GM18858 (cell line): Measurements from ENCODE around the gene NAA80.
A peak's percentile ranks its signal among the peaks of the same experiment; 100 is the strongest.

Experiments used
- ATAC-seq: cut with Tn5 transposase; IDR thresholded peaks from one replicate; pipeline ENCODE4 v1.9.1; 2021; ENCODE audit not compliant: unreplicated experiment

NAA80 gene

DNA sequence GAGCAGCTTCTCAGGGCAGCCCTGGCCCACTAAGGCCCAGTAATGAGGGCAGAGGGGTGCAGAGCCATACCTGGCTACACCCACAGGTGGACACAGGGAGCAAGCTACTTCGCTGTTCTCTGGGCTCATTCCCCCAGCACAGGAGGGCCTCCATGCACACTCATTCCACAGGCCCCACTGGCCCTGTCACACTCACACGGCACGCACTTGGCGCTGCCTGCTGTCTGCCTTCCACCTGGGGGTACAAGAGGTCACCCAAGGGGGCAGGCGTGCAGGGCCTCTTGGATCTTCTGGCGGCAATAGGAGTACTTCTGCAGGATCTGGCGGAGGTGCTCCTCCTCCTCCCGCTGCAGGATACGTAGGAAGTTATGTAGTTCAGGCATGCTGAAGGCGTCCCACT is 31.1 kb upstream of the NAA80 start:
- no peak for ATAC-seq

DNA sequence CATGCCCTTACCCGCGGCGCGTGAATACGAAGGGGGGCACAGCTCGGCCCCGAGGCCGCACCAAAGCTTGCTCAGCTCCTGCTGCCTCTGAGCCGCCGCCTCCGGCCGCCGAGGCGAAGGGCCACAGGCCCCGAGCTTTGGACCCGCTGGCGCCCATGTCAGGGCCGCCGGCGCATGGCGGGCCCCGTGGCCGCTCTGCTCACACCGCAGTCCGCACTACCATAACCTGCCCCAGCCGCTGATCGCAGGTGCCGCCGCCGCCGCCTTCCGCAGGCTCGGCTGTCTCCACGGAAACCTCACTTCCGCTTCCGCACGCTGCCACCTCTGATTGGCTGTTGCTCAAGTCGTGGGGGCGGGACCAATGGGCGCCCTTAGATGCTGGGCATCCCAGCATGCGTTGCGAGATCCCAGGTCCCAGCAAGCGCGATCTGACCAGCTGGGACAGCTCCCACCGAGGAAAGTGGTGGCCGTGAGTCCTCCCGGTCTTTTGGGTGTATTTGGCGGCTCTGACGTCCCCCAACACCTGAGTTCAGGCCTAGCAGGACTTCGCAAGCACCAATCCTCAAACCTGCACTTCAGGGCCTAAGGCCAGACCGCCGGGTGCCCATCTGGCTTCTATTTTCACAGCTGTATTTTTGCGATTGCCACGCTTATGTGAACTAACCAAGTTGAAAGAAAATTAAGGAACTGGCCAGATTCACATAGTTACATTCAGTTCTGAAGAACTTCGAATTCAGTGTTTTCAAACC is 28.9 kb upstream of the NAA80 start, which contains the start of gene TUSC2:
TUSC2 (minus strand) TSS at position 281 of the 749 bp plus-strand sequence; CDS start at position 157, 124 bp downstream.
- ATAC-seq, result peak; percentile 52

DNA sequence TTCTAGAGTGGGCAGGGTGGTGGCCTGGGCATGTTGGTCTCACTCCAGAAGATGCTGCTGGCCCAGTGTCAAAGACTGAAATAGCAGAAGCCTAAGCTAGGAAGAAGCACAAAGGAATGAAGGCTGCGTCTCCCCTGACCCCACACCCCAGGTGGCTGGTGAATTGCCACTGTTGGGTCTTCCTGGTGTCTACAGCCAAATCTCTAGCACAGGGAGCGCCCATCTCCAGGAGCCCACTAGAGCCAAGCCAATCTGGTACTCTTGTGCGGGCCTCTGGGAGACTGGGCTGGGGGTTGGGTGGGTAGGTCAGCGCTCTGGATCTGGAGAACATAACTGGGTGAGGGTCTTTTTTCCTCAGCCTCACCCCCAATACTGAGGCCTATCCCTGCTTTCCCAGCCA is 27.9 kb upstream of the NAA80 start:
- ATAC-seq, result no peak

DNA sequence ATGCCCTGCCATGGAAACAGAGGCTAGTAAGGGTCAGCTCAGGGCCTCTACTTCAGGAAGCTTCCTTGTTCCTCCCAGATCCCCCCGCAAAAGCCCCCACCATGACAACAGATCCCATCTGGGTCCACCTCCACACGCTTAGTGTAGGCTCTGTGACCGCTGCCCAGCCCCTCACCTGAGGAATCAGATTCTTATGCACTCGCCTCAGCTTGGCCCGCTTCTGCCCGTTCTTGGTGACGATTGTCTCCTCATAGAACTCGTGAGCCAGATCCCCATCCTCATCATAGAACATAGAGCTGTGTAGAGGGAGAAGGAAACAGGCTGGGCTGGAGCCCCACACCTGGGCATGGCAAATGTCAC is 27.0 kb upstream of the NAA80 start:
- ATAC-seq, result no peak

DNA sequence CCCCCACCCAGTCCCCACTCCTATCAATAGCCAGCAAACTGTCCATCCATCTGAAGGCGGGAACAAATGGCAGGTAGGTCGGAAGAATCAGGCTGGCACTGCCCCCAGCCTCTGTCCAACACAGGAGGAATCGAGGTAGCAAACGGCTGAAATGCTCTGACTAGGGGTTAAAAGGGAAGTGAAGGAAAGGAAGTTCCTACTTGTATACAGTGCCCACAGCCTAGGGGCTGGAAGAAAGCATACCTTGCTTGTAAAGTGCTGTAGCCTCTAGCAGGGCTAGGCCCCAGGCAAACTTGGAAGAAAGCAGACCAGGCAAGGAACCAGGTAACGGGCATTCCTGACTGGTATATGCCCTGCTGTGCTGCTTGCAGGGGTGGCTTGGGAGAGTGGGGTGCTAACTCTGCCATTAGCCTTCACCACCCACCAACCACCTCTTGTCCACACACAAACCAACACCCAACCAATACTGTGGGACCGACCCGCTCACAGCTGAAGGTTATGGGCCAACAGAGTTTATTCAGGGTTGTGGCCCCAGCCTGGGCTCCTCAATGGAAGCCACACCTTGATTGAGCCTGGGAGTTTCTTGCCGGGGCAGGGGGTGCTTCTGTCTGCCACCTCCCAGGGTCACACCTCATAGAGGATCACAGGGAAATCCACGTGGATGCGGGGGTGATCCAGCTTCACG is 26.4 kb upstream of the NAA80 start:
- ATAC-seq, result no peak

DNA sequence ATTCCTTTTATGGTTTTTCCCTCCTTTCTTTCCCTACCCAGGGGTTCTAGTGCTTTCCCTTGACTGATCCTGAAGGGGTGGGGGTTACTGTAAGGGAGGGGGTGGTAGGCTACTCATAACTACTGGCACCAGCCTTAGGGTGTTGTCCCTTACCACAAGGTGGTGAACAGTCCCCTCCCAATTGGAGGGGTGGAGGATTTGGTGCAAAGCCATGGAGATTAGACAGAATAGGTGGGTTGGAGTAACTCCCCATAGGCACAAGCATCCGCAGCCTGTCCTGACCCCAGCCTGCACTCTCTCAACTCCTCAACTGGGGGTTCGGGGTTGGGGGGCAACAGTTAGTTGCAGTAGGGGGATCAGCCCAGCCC is 25.9 kb upstream of the NAA80 start:
- ATAC-seq, result no peak

DNA sequence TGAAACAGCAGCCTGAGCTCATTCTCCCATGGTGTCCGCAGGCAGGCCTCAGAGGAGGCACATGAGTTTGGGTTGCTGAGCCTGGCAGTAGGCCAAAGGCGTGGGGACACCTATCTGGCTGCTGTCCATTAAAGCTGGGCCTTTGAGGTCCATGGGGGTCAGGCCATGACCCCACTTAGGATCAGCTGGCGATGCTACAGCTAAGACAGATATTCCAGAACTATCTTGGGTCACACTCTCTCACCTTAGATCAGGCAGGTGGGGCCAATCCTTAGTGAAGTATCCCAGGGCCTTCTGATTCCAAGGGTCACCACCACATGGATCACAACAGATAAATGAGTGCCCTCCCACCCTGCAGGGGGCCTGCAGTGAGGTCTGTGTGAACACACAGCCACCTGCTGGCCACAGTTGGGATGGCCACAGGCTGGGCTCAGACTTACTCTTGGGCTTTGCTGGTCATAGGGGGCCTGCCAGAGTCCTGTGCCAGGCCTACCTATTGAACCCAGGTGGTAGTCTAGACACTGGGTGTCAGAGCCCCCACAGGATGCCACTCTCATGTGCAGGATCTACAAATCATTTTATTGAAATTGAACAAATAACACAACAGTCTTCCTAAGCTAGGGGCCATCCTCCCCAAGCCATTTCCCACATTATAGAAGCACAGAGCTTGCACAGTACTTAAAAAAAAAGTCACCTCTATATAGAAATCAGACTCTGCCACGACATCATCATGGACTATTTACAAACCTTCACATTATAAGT is 25.3 kb upstream of the NAA80 start:
- no peak for ATAC-seq

DNA sequence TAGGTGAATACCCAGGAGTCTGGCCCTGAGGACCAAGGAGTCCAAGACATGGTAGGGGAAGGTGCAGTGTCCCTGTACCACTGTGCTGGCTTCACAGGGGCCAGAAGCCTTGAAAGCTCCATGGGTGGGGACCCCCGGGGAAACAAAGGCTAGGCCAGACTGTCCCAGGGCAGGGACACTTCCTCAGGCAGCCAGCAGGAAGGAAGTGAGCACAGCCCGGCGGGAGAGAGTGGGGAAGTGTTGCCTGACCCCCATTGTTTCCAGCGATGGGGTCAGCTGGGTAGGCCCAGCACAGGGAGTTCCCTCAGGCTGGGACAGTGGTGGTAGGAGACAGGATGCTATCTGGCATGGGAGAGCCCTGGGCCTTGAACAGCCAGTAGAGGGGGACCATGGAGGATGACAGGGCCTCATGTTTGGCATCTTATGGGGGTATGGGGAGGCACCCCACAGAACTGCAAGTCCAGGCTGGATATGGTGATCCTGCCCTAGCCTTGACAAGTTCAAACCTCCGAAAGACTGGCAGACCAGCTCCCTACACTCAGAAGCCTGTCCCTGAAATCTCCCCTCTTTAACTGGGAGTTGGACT is 24.5 kb upstream of the NAA80 start:
- ATAC-seq, result no peak

DNA sequence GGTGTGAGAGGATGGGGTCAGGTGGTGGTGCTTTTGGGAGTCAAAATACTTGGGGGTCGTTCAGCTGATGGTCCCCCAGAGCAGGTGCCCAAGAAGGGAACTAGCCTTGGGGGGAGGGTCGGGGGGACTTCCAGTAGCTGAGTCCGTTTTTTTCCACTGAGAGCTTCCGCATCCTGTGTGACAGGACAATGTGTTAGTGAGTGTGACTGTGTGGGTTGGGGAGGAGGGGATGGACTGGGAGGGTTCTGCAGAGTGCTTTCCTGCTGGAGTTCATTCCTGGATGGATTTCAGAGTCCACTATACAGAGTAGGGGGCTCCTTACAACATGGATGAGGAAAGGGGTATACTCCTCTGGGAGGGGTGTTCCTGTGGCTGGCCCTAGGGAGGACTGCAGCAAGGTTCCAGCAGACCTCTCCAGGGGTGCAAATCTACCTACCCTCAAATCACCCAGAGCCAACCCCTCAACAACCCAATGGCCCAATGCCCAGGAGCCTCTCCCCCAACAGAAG is 23.9 kb upstream of the NAA80 start:
- ATAC-seq, result no peak

DNA sequence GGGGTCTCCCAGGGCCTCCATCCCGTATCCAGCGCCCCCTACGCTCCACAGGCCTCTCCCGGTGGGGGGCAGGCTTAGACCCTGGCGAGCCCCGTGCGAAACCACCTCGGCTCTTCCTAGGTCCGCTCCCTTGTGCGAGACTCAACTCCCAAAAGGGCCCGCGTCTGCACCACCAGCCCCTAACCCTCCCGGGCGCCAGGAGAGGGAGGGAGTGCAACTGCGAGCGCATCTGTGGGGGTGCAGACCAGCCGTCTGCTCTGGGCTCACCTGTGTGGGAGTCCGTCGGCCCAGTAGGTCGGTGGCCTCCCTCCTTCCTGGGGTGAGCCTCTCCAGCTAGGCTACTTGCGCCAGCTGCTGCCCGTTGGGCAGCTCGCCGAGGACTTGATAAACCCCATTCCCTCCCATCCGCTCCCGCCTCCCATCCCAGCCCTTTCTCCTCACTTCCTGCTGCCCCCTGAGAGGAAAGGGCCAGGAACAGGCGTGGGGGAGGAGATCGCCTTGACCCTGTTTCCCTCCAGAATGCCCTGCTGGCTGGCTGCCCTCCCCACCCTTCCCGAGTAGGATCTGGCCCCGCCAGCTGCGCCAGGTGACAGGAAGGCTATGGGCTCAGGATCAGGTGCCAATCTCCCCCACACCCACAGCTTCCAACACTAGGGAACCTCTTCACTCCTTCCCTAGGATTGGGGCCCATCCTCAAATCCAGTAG is 23.3 kb upstream of the NAA80 start, which contains the start of gene HYAL2:
HYAL2 (minus strand) TSS at position 360 of the 706 bp plus-strand sequence. CDS start 2,256 bp downstream, outside the sequence.
- no peak for ATAC-seq

DNA sequence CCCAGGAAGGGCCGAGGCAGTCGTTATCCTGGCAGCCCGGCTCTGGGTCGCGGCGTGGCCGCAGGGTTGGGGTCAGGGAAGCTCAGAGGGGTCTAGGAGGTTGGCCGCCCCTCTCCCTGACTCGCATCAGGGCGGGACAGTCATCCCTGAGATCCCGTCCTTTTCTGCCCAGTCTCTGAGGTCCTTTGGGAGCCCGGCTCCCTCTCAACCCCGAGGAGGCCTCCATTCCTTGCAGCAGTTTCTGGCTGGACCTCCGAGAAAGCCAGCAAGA is 22.8 kb upstream of the NAA80 start:
- ATAC-seq, result no peak

DNA sequence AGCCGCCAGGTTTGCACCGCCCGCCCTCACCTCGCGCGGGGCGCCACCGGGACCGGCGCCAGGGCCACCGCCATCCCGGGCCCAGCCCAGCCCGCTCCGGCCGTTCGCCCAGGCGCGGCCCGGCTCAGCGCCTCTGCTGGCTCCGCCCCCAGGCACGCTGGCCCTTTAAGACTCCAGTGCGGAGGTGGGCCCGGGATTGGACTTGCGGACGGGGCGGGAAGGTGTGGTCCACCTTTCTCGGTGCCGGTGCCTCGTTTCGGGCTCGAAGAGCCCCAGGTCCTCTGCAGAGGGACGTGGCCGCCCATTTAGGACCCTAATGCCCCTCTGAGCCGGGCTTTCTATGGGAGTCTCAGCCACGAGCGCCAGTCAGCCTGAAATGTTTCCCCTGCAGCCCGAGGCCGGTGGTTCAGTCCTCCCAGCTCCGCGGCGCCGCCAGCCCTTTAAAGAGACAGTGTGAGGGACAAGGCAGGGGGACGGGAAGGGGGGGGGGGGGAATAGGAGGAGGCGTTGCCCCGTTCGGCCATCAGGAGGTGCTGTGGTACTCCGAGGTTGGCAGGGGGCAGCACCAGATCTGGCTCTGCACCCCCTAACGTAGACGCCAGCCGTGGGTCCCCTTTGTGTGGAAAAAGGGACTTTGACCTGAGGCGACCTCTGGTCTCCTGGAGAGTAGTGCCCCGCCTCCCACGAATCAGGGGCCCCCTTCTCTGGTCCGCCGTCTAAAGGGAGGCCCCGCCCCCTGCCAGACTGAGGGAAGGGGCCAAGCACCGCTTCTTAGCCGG is 22.3 kb upstream of the NAA80 start:
- peak; percentile 43 for ATAC-seq

DNA sequence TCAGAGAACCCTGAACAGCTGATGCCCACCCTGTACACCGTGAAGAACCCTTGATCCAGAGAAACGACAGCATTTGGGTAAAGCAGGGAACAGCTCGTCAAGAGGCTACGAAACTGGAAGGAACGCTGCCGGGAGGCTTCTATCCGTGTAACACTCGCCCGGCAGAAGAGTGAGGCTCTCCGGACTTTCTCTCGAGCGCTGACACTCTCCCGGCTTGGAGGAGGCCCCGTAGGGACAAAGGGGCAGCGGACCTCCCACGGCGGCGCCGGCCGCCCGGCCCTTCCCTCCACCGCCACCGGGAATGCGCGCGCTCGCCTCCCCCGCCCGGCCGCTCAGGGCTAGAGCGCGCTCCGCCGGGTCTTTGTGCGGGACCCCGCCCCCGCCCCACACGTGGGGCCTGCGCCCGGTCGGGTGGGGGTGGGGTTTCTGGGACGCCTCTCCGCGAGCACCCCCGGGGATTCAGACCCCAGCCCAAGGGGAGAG is 21.7 kb upstream of the NAA80 start:
- ATAC-seq, result peak; percentile 32

DNA sequence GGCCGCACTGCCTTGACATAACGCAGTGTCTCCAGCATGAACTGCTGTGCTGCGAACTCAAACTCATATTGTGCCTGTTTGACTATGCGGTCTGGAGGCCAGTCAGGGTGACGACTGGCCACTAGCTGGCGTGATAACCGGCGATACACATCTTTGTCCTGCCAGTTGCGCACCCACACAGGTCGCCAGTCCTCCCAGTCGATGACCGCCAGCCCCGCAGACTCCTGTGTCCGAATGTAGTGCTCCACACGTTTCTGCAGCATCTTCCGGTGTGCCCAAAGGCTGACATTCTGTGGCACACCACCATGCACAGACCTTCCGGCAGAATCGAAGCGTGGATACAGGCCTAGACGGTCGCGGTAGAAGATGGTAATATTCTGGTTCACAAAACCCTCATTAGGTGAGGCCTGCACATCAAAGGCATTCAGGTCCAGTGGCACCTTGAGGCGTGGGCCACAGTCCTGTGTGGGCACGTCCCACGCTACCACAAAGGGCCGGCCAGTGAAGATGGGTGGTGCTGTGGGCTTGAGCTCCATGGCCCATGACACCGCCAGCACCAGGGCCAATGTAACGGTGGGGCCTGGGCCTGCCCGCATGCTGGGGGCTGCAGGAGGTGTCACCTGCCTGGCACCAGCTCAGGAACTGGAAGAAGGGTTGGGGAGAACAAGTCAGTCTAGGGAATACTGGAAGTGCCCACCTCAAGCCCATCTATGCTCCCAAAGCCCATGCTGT is 20.9 kb upstream of the NAA80 start:
- ATAC-seq, result no peak

DNA sequence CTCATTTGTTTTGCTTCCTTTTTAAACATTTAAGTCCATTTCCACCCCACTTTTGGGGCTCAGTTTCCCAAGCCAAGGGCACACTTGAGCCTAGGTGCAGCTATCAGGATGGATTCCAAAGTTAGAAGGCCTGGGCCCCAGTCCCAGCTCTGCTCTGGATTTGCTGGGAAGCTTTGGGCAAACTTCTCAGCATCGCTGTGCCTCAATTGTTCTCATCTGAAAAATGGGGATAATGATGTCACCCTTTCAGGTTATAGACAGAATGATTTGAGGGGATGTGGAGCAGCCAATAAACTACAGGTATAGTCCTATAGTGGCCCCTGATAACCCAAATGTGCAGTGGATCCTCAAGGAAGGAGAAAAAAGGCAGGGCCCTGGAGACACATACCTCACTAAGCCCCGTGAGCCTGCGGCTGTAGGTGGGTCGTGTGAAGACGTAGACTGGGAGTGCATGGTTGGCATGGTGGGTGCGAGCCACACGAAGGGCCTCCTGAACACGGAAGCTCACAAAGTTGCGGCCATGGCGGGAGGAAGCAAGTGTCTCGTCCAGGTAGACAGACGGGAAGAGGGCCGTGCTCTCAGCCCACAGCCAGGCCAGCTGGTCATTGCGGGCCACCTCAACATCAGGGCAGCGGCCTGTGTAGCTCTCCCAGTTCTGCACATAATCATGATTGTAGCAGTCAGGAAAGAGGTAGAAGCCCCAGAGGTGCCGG is 20.1 kb upstream of the NAA80 start:
- no peak for ATAC-seq

DNA sequence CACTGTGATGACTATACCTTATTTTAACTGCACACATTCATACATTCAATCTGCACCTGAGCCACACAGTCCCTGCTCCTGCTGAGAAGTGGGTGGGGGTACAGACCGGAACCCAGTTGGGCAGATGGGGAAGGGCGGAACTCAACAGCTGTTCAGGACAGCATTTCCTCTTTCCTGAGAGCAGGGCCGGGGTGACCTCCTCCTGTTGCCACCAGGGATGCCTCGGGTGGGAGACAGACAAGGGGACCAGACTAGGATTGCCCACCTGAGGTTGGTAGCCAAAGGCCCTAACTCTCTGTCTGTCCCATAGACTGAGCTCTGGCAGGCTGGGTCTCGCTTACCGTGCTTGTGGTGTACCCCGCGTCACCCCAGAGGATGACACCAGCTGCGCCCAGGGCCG is 19.4 kb upstream of the NAA80 start:
- no peak for ATAC-seq

DNA sequence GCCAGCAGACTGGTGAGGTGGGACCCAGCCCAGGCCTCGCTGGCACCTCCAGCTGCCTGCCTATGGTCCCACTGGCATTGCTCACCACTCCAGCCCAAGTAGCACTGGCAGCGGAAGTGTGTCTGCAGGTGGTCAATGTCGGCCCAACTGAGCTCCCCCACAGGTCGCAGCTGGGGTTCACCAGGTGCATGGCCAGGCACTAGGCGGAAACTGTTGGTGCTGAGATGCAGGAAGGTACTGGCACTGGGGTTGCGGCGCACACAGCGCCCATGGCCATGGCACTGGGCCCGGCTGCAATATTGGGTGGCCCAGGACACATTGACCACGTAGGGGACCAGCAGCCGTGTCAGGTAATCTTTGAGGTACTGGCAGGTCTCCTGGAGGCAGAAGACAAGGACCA is 19.0 kb upstream of the NAA80 start:
- no peak for ATAC-seq

DNA sequence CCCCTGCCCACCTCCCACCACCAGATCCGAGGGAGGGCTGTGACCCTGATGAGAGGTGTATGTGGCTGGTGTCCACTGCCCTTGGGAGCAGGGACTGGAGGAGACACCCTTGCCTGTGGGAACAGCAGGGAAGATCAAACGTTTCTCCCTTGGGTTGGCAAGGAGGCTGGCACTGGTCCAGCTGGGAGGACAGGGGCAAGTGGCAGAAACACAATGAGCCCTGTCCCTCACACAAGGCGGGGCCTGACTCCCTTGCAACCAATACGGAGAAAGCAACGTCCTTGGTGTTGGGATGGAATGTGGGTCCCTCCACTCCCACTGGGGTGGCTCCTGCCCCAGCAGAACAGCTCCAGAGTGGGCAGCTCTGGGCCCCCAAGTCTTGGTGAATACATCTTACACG is 18.1 kb upstream of the NAA80 start:
- no peak for ATAC-seq
